GM18909 (cell line): ENCODE data around the gene IL31.
"Not testable (repeated sequence)": the region's sequence is repeated elsewhere in the genome, so short reads cannot be mapped to it uniquely, and the experiment has no call there.

Experiments
- ATAC-seq: cut with Tn5 transposase; IDR thresholded peaks from one replicate; pipeline ENCODE4 v1.9.1; 2021; ENCODE audit warnings: mild to moderate bottlenecking; ENCODE audit not compliant: unreplicated experiment, poor library complexity

The IL31 gene

GRCh38 chr12:122174155-122174845, at the start of gene IL31:
IL31 (minus strand) TSS chr12:122174221; CDS start chr12:122174172, 49 bp downstream.
- ATAC-seq, result no peak

GRCh38 chr12:122216445-122216844, 42.4 kb upstream of the IL31 start:
- no peak for ATAC-seq

GRCh38 chr12:122215771-122216170, 41.8 kb upstream of the IL31 start:
- ATAC-seq, result no peak

- no peak for ATAC-seq
Observed at GRCh38 chr12:122208073-122208820, 34.2 kb upstream of the IL31 start.

GRCh38 chr12:122207391-122207790, 33.4 kb upstream of the IL31 start:
- ATAC-seq, result no peak

- ATAC-seq, result no peak
Observed at GRCh38 chr12:122206976-122207375, 33.0 kb upstream of the IL31 start.

- ATAC-seq, result no peak
Observed at GRCh38 chr12:122206111-122206881, 32.3 kb upstream of the IL31 start.

GRCh38 chr12:122205053-122205925, 31.3 kb upstream of the IL31 start:
- no peak for ATAC-seq

- no peak for ATAC-seq
Observed at GRCh38 chr12:122204167-122205052, 30.4 kb upstream of the IL31 start.

- ATAC-seq, result no peak
Observed at GRCh38 chr12:122203301-122204166, 29.5 kb upstream of the IL31 start, which contains the start of gene B3GNT4. B3GNT4 (plus strand) TSS chr12:122203709; CDS start chr12:122204619, 910 bp downstream.

- ATAC-seq, result not testable (repeated sequence)
Observed at GRCh38 chr12:122202811-122203210, 28.8 kb upstream of the IL31 start.

GRCh38 chr12:122202017-122202416, 28.0 kb upstream of the IL31 start:
- ATAC-seq, result no peak

GRCh38 chr12:122201381-122201780, 27.4 kb upstream of the IL31 start:
- no peak for ATAC-seq

GRCh38 chr12:122200541-122201175, 26.6 kb upstream of the IL31 start:
- ATAC-seq, result no peak

GRCh38 chr12:122199484-122200355, 25.7 kb upstream of the IL31 start:
- ATAC-seq, result no peak

- ATAC-seq, result no peak
Observed at GRCh38 chr12:122197612-122197966, 23.6 kb upstream of the IL31 start.

- ATAC-seq, result no peak
Observed at GRCh38 chr12:122195405-122195804, 21.4 kb upstream of the IL31 start.
